GM19467 (cell line): ENCODE measurements around the gene FNTB.

ENCODE experiments used
- ATAC-seq: cut with Tn5 transposase; IDR thresholded peaks from one replicate; pipeline ENCODE4 v1.9.1; 2021; ENCODE audit warnings: mild to moderate bottlenecking, moderate library complexity; ENCODE audit not compliant: unreplicated experiment

The FNTB gene, protein sequence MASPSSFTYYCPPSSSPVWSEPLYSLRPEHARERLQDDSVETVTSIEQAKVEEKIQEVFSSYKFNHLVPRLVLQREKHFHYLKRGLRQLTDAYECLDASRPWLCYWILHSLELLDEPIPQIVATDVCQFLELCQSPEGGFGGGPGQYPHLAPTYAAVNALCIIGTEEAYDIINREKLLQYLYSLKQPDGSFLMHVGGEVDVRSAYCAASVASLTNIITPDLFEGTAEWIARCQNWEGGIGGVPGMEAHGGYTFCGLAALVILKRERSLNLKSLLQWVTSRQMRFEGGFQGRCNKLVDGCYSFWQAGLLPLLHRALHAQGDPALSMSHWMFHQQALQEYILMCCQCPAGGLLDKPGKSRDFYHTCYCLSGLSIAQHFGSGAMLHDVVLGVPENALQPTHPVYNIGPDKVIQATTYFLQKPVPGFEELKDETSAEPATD

GRCh38 chr14:64986648-64987437 lies at the start of gene FNTB:
Gene FNTB (plus strand): TSS chr14:64986895. CDS start chr14:64986954, 59 bp downstream.
- ATAC-seq = peak; percentile 89

DNA sequence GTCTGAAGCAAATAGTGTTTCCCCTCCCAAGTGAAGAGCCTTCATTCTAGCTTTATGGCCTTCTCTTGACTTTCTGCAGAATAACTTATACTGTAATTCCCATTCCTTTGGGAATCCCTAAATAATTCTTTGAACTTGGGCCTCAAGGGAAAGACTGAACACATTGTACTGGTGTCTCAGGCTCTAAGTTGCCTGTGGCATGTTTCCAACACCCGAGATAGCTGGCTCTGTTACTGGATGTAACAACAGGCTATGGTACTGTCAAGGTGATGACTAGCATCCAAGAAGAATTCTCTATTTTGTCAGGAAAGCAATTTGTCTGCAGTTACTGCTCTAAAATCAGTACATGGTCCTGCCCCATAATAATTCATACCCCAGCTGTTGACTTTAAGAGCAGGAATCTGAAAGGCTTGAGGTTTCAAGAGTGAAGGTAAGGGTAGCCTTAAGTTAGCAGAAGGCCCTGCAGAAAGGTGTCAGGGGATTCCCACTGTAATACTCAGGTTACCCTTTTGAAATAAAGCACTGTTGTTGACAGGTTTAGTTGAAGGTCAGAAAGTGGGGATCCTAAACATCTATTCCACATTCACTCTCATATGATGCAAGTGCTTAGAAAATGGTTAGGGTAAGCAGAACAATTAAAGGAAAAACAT lies 49.4 kb upstream of the FNTB start:
- no peak for ATAC-seq

GRCh38 chr14:64937821-64938193 lies 48.9 kb upstream of the FNTB start:
- ATAC-seq = no peak

DNA sequence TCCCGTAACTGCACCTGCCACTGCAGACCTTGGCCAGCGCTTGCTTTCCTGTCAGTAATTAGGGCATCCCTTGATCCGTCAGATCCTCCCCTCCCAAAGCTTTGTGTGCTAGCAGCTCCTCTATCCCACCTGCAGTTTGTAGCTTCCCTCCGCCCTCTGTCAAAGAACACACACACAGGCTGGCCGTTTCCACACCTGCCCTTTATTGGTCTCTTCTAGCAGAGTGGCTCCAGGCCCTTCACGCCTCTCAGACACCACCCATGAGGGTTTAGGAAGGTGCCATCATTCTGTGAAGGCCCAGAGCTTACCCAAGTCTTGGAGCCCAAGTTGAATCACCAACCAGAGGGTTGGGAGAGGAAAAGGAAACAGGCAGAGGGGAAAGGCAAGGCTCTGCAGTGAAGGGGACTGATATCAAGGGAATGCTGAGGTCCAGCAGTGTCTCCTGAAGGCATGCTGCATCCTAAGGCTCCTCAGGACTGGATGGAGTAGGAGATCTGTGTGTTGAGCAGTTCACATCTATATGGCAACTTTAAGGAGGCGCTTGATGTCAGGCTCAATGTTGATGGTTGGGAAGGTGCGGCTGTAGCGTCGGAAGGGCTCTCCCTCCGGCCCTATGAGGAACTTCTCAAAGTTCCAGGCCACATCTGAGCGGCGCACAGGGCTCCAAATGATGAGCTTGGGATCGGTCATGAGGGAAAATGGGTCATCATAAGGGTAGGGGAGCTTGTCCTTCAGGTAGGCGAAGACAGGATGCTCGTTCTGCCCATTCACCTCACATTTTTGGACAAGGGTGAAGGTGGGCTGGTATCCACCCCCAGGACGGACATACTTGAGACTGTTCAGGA lies 47.5 kb upstream of the FNTB start:
- no peak for ATAC-seq

DNA sequence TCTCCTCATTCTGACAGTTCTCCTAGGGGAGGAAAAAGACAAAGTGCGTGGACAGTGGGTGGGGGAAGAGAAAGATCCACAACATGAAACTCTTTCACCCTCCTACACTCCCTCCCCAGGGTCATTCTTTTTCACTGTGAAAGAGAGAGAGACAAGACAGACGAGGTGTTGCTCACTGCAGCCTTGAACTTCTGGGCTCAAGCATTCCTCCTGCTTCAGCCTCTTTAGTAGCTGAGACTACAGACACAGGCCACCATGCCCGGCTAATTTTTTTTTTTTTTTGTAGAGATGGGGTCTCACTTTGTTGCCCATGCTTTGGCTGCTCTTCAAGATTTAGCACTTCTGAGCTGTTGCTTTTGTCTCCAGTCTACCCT lies 46.9 kb upstream of the FNTB start:
- no peak for ATAC-seq

DNA sequence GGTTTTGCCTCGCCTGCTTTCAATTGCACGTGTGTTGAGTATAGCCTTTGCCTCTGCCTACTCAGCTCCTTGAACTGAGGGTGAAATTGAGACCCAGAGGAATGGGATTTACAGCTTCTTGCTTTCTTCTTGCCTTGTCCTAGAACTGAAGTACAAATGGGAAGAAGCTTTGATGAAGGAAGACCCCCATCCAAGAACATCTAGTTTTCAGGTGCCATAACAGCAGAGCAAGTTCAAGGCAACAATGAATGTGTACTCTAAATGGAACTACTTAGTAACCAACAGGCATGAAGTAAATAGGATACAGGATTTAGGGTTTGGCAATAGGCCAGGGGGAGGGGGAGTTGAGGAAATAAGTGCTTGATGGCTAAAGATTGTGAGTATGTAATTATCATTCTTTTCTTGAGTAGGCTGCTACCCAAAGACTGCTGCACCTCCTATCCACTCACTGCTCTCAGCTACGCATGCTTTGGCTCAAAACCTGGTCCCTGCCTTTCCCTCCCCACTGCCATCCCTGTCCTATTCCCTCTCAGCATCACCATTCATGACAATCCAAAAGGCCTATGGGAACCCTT lies 46.3 kb upstream of the FNTB start:
- ATAC-seq = no peak

GRCh38 chr14:64942531-64943111 lies 44.1 kb upstream of the FNTB start, which contains the start of gene GPX2:
Gene GPX2 (minus strand): TSS chr14:64942745. CDS start chr14:64942726, 19 bp downstream.
- no peak for ATAC-seq

GRCh38 chr14:64943556-64943955 lies 43.1 kb upstream of the FNTB start:
- no peak for ATAC-seq

DNA sequence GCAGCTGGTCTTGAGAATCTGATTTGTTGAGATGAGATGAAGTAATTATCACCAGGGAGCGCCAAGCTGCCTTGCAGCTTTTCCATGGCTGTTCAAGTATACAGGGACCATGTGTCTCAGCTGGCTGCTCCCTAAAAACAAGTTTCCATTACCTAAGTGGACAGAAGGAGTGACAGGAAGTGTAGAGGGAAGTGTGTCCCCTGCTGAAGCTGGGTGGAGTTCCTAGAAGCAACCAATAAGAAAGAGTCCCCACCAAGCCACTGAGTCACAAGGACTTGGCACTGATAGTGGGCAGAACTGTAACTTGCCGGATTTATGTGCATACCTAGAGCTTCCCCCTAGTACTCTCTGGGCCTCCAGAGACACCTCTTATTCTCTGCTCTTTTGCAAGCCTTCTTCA lies 42.7 kb upstream of the FNTB start:
- no peak for ATAC-seq

DNA sequence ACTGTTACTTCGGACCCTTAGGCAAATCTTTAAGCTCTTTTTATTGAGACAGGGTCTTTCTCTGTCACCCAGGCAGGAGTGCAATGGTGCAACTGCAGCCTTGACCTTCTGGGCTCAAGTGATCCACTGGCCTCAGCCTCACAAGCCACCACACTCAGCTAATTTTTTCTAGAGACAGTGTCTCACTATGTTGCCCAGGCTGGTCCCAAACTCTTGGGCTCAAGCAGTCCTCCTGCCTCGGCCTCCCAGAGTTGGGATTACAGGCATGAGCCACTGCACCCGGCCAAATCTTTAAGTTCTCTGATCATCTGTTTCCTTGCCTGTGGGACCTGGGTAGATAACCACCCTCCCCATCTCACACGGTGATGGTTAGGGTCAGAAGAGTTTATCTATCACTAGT lies 41.8 kb upstream of the FNTB start:
- no peak for ATAC-seq

GRCh38 chr14:64945431-64946178 lies 41.1 kb upstream of the FNTB start:
- ATAC-seq = no peak

GRCh38 chr14:64946310-64947045 lies 40.2 kb upstream of the FNTB start:
- no peak for ATAC-seq

DNA sequence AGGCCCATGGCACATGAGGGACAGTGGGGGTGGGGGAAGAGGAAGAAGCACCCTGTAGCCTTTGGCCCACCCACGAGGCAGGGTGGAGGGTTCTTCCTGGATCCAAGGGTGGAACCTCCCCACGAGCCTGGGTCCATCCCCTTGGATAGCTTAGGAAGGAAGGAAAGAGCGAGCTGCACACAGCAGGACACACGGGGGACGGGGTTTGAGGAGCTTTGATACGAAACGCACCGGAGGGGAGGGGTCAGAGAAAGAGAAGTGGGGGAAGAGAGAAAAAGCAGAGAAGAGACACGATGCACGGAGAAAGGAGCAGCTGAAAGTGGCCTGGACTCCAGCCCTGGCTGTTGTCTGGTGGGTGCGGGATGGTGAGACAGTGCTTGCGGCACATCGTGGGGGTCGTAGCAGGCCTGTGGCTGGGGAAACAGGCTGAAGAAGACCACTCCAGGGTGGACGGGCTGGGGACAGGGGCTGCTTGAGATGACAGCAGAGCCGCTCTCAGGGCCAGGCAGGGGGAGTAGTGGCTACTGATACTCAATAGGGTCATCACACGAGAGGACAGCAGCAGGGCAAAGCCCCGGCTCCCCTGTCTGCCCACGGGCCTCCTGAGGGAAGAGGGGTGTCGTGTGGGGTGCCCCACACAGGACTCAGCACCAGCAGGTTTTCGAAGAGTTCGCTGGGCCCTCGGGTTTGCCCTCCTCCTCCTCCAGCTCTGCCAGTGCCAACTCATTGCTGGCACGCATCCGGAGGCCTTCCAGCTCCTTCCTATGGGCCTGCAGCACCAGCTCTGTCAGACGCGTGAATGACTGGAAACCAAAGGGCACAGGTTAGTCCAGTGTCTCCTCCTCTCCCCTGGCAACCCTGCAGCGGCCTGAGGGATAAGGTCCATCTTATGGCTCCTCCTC lies 38.7 kb upstream of the FNTB start:
- ATAC-seq = no peak

DNA sequence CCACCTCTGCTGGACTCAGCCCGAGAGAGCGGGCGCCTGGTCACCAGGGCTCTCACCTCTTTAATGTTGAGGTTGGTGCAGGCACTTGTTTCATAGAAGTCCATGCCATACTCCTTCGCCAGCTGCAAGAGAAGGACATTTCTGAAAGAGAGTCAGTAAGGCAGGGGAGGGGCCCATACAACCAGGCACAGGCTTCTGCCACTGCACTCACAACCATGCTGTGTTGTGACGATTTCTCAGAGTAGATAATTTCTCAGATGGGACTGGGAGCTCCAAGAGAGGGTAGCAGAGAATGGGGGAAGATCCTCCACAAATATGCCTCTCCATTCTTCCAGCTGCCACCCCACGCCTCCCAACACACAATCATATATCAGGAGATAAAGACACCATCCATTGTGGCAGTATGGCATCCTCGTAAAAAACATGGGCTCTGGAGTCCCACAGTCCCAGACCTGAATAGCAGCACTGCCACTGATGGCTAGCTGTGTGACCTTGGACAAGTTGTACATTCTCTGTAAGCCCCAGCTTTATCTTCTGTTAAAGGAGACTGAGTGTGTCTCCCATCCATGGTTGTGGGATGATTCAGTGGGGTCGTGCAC lies 38.0 kb upstream of the FNTB start:
- no peak for ATAC-seq

- no peak for ATAC-seq
Measured at GRCh38 chr14:64950889-64951288, 35.8 kb upstream of the FNTB start.

DNA sequence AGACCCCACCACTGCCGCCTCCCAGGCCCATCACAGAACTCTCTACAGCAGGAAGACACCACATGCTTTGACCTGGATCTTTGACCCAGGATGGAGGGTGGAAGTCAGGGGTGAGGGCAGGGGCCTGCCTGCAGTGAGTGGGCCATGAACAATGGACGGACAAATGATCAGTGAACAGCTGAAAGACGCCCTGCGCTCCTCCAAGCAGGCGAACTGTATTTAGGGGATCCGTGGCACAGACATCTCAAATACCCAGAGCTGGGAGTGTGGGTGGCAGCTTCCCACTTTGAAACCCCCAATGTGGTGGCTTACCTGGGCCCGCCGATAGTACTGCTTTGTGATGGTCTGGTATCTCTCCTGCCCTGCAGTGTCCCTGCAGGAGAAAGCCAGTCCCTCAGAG lies 35.4 kb upstream of the FNTB start:
- no peak for ATAC-seq

DNA sequence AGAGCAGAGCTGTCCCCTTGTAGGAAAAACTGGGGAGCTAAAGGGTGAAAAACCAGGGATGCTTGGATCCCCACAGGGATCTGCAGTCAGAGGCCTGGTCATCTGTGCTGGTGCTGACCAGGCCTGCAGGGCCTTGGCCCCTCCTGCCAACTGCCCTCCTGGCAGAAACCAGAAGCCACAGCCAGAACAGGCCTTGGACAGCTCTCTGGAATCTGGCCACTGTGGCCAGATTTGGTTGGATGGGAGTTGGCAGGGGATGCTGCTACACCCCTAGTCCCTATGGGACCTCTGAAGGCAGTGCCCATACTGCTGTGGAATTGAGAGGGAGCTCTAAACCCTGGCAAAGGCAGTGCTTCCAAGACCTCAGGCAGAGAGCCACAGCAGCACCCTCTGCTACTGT lies 35.0 kb upstream of the FNTB start:
- ATAC-seq = no peak
